Activated CD4-positive, alpha-beta memory T cell treated with anti-CD3 and anti-CD28 coated beads for 36 hours (primary cell): Measurements from ENCODE around the gene ZCRB1. TPM values are rescaled to one million over a fixed set of nuclear protein-coding genes. Genes with fewer than 3 reads are reported as not detected.
A peak's percentile ranks its signal among the peaks of the same experiment; 100 is the strongest.

Source experiments
- CTCF ChIA-PET: fragments of 350-600 bp; sonication (Branson Sonifier 250); formaldehyde crosslinking; loops from one replicate; lab custom pipeline; 2021; ENCODE audit warnings: antibody characterized with exemption, inconsistent platforms; lab: Charles Lee
- POLR2A ChIA-PET: fragments of 350-600 bp; sonication (Branson Sonifier 250); formaldehyde crosslinking; loops from one replicate; lab custom pipeline; 2021; ENCODE audit warnings: antibody characterized with exemption; lab: Charles Lee
- DNase-seq: peaks from one replicate; pipeline ENCODE4 v3.0.0-alpha.2; 2020
- H3K27ac Mint-ChIP-seq: one replicate; pipeline ENCODE4 v1.8.0; 2021; ENCODE audit warnings: mixed read lengths
- H3K27me3 Mint-ChIP-seq: one replicate; pipeline ENCODE4 v1.8.0; 2021; ENCODE audit warnings: mixed read lengths
- H3K36me3 Mint-ChIP-seq: one replicate; pipeline ENCODE4 v1.8.0; 2021; ENCODE audit warnings: mixed read lengths
- H3K4me1 Mint-ChIP-seq: one replicate; pipeline ENCODE4 v1.8.0; 2021; ENCODE audit warnings: low read depth, mixed read lengths
- H3K4me3 Mint-ChIP-seq: one replicate; pipeline ENCODE4 v1.8.0; 2021; ENCODE audit warnings: mild to moderate bottlenecking, mixed read lengths
- H3K9me3 Mint-ChIP-seq: one replicate; pipeline ENCODE4 v1.8.0; 2021; ENCODE audit warnings: mixed read lengths
- intact Hi-C: fragments of 100-400 bp; cut with micrococcal nuclease; formaldehyde crosslinking; loops from one replicate; pipeline ENCODE4 v1.15.1; 2023
- total RNA-seq, 2 experiments: library from RNA; stranded (reverse); gene quantifications; one replicate each; pipeline ENCODE4 v1.2.3, GENCODE V29; 2021

Gene ZCRB1, protein sequence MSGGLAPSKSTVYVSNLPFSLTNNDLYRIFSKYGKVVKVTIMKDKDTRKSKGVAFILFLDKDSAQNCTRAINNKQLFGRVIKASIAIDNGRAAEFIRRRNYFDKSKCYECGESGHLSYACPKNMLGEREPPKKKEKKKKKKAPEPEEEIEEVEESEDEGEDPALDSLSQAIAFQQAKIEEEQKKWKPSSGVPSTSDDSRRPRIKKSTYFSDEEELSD
- 10 to 100 TPM; 80.1 to 88.1 TPM for total RNA-seq

DNA sequence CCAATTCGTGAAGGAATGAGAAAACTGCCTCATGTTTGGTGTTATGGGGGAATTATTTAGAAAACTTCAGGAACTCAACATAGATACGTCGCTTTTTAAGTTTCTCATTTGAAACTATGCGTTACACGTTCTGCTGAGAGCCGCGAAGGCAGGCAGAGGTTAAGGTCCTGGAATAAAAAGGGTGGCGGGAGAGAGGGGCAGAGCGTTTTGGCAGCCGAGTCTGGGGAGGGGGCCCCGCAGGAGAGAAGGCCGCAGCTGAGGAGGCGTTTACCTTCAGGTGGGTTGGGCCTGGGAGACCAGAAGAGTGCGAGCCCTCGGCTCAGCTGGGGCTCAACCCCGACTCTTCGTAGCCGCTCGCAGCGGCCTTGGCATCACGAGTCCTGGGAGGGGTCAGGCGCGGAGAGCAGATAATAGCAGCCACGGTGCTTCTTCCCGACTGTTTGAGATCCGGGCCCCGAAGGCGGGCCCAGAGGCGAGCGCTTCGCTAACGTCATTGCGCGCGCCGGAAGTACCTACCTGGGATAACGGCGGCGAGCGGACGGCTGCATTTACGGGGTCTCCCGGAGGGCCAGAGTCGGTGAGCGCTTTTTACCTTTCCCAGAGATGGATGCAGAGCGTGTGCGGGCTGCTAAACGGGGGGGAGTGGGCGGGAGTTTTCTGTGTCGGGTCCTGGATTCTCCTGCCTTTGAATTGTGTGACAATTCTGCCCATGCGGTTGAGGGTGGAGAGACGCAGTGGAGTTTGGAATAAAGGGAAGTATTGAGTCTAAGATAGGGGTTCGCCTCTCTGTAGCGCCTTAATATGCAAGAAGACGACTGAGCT, at the start of gene ZCRB1, which contains the start of gene PPHLN1:
TSS of gene ZCRB1 (minus strand) at position 442 of the 822 bp plus-strand sequence. CDS start 1,992 bp downstream, outside the sequence.
TSS of gene PPHLN1 (plus strand) at position 515 of the 822 bp plus-strand sequence. CDS start 9,736 bp downstream, outside the sequence.
- Mint-ChIP-seq H3K27me3 (no peaks in the 10 kb centered on the region), H3K4me3 (peak within 1 kb of the TSS; percentile 91), H3K36me3 (peaks cover 15% of the 10 kb centered on the region), H3K9me3 (no peaks in the 10 kb centered on the region), H3K27ac (peak within 1 kb of the TSS; percentile 91), H3K4me1 (peaks cover 39% of the 10 kb centered on the region)
- ChIA-PET POLR2A (interaction anchor here (1.6 kb wide), 1 partner anchor 19 kb away, joined by 3 read pairs; no protein-coding TSS in a partner anchor), CTCF (interaction anchor here (0.7 to 2.8 kb wide), 3 partner anchors 10 to 90 kb away, joined by 3 to 8 read pairs (median 4); no protein-coding TSS in a partner anchor)
- intact Hi-C loops = loop anchor here (1.0 to 5.0 kb wide), 8 partner anchors 17 to 227 kb away; no protein-coding TSS in a partner anchor
- DNase-seq = peak; percentile 86

DNA sequence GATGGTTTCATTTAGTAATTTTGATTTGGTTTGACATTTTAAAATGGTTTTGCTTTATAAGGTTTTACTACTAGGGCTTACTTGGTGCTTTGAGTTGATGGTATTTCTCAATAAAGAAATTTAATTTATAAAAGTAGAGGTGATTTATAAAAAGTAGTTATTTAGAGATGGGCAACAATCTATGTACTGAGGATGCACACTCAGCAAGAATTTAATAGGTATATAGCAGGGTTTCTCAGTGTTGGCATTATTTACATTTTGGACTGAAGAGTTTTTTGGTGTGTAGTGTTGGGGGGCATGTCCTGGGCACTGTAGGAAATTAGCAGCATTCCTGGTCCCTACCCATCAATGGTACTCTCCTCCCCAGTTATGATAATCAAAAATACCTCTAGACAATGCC, 47.8 kb upstream of the ZCRB1 start:
- H3K4me3 Mint-ChIP-seq = no peak overlapping the region
- peaks cover 7% of the 10 kb centered on the region for H3K4me1 Mint-ChIP-seq
- H3K9me3 Mint-ChIP-seq = no peaks in the 10 kb centered on the region
- H3K27me3 Mint-ChIP-seq = no peaks in the 10 kb centered on the region
- no peak overlapping the region for H3K27ac Mint-ChIP-seq
- peaks cover 9% of the 10 kb centered on the region for H3K36me3 Mint-ChIP-seq
- ChIA-PET POLR2A (no interaction called here), CTCF (interaction anchor here (2.6 to 3.0 kb wide), 2 partner anchors 11 to 26 kb away, joined by 13 to 28 read pairs; no protein-coding TSS in a partner anchor)
- no peak for DNase-seq
- intact Hi-C loops = loop anchor here (2.0 to 10.0 kb wide), 3 partner anchors 47 to 1109 kb away; partner anchors contain the start of genes PPHLN1 and ZCRB1

DNA sequence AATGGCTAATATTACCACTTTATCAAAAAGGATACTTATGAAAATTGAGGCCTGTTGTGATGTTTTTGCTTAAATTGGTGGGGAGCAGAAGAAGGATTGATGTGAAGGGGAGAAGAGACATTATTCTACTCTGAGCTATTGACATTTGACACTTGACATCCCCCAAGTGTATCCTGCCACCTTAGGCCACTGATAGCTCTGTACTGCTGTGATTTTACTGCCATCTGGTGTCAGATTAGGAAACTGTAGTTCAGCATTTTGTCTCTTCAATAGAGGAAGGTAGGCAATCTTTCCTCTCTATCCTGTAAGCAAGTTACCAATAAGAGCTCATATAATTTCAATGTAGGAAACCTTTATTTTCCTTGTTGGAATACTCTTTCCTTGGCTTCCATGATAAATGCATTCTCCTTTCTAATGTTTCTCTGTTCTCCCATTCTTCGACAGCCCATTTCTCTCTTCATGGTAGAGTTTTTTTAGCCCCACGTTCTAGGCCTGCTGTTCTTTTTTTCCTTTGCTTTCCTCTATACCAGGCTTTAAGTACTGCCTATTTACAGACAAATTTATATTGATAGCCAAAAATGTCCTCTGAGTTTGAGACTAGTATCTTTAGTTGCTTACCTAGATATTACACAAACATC, 46.4 kb upstream of the ZCRB1 start:
- CTCF ChIA-PET = interaction anchor here (0.5 to 3.0 kb wide), 39 partner anchors 8 to 689 kb away, joined by 3 to 28 read pairs (median 5); no protein-coding TSS in a partner anchor
- POLR2A ChIA-PET = interaction anchor here (0.5 to 1.2 kb wide), 2 partner anchors 32 to 73 kb away, joined by 3 to 5 read pairs; no protein-coding TSS in a partner anchor
- H3K4me1 Mint-ChIP-seq = peaks cover 7% of the 10 kb centered on the region
- peaks cover 6% of the 10 kb centered on the region for H3K36me3 Mint-ChIP-seq
- no peaks in the 10 kb centered on the region for H3K27me3 Mint-ChIP-seq
- no peaks in the 10 kb centered on the region for H3K9me3 Mint-ChIP-seq
- H3K27ac Mint-ChIP-seq = no peak overlapping the region
- H3K4me3 Mint-ChIP-seq = no peak overlapping the region
- intact Hi-C loops = loop anchor here (1.0 to 10.0 kb wide), 4 partner anchors 45 to 1107 kb away; partner anchors contain the start of genes PPHLN1 and ZCRB1
- DNase-seq = no peak

DNA sequence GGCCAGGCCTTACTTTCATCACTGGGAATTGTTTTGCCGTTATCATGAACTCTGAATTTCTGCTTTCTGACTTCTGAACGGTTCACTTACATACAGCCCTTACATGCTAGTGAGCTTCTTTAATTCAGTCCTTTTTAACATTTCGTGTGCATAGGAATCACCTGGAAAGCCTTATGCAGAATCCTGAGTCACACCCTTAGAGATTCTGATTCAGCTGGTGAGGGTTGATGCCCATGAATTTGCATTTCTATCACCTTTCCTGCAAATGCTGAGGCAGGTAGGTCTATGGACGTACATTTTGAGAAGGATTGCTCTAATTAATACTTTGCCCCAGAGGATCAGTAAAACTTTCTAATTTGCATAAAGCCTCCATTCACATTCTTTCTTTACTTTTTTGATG, 44.1 kb upstream of the ZCRB1 start:
- intact Hi-C loops = loop anchor here (10.0 kb wide), 2 partner anchors 345 to 1105 kb away; no protein-coding TSS in a partner anchor
- POLR2A ChIA-PET = no interaction called here
- CTCF ChIA-PET = no interaction called here

DNA sequence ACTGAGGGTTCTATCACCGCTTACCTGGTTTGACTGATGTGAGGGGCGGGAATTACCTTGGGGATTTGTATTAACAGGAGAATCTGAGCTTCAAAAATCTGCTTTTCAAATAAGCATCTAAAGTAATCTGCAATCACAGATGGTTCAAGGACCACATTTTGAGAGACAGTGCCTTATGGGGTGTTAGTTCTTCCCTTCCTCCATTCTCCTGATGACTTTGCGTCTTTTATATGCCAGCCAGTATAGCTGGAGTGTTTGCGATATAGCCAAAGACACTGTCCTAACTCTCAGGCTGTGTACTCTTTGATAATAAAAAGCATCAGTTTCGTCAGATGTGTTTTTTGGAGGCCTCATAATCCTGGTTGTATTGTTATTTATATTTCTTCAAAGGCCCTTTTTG, 39.6 kb upstream of the ZCRB1 start:
- DNase-seq = no peak
- no peak overlapping the region for H3K4me3 Mint-ChIP-seq
- no peaks in the 10 kb centered on the region for H3K9me3 Mint-ChIP-seq
- H3K36me3 Mint-ChIP-seq = peaks cover 19% of the 10 kb centered on the region
- H3K27ac Mint-ChIP-seq = no peak overlapping the region
- H3K27me3 Mint-ChIP-seq = no peaks in the 10 kb centered on the region
- intact Hi-C loops = no loop called here
- H3K4me1 Mint-ChIP-seq = peaks cover 29% of the 10 kb centered on the region
- CTCF ChIA-PET = interaction anchor here (1.4 to 2.2 kb wide), 2 partner anchors 7 to 10 kb away, joined by 5 to 8 read pairs; no protein-coding TSS in a partner anchor
- POLR2A ChIA-PET = no interaction called here

More for the DNA sequence above, 44.1 kb upstream of the ZCRB1 start:
- Mint-ChIP-seq H3K36me3 (no peaks in the 10 kb centered on the region), H3K4me1 (peaks cover 7% of the 10 kb centered on the region), H3K4me3 (no peak overlapping the region), H3K27me3 (no peaks in the 10 kb centered on the region), H3K9me3 (no peaks in the 10 kb centered on the region), H3K27ac (no peak overlapping the region)
- no peak for DNase-seq

DNA sequence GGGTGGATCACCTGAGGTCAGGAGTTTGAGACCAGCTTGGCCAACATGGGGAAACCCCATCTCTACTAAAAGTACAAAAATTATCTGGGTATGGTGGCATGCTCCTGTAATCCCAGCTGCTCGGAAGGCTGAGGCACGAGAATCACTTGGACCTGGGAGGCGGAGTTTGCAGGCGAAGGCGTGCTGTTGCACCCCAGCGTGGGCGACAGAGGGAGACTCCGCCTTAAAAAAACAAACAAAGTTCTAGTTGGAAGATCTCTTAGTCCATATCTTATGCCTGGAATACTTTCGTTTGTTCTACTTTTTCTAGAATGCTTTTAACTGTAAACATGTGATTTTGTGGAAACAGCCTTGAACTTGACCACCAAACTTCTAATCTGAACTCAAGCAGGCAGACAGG, 38.8 kb upstream of the ZCRB1 start:
- H3K4me3 Mint-ChIP-seq = no peak overlapping the region
- H3K9me3 Mint-ChIP-seq = no peaks in the 10 kb centered on the region
- no peak overlapping the region for H3K27ac Mint-ChIP-seq
- DNase-seq = no peak
- peaks cover 33% of the 10 kb centered on the region for H3K4me1 Mint-ChIP-seq
- intact Hi-C loops = loop anchor here (5.0 kb wide), 3 partner anchors 37 to 222 kb away; partner anchors contain the start of genes GXYLT1, PPHLN1, YAF2 and ZCRB1
- CTCF ChIA-PET = interaction anchor here (0.6 to 2.2 kb wide), 3 partner anchors 8 to 535 kb away, joined by 3 to 8 read pairs (median 5); no protein-coding TSS in a partner anchor
- POLR2A ChIA-PET = no interaction called here
- no peaks in the 10 kb centered on the region for H3K27me3 Mint-ChIP-seq
- peaks cover 21% of the 10 kb centered on the region for H3K36me3 Mint-ChIP-seq

DNA sequence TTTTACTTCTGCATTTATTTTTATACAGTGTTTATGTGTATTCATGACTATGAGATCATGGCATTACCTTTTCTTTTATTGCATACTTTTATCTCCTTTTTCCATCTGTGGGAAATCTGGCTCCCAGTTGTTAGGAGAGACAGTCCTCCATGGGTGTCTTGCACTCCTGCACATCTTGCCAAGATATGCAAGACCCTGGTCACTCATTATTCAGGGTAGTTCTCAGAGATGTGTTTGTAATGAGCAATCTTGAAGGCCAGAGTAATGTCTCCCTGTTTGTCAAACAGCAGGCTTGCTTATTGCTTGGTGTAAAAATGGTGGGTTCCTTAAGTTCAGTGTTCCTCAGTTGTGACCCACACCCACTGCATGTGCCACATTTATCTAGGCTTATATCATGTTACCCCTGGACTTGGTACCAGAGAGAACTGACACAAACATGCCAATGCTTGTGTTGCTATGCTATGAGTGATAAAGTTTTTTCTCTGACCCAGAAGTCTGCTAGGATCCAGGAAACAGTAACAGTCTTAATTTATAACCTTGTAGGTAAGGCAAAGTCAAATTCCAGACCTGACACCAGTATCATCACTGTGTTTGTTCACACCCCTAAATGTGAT, 36.9 kb upstream of the ZCRB1 start:
- Mint-ChIP-seq H3K9me3 (no peaks in the 10 kb centered on the region), H3K4me3 (no peak overlapping the region), H3K4me1 (peaks cover 36% of the 10 kb centered on the region), H3K27me3 (no peaks in the 10 kb centered on the region), H3K27ac (no peak overlapping the region), H3K36me3 (peaks cover 27% of the 10 kb centered on the region)
- no peak for DNase-seq
- ChIA-PET CTCF (no interaction called here), POLR2A (no interaction called here)
- intact Hi-C loops = loop anchor here (5.0 kb wide), 3 partner anchors 35 to 220 kb away; partner anchors contain the start of genes GXYLT1, PPHLN1, YAF2 and ZCRB1

DNA sequence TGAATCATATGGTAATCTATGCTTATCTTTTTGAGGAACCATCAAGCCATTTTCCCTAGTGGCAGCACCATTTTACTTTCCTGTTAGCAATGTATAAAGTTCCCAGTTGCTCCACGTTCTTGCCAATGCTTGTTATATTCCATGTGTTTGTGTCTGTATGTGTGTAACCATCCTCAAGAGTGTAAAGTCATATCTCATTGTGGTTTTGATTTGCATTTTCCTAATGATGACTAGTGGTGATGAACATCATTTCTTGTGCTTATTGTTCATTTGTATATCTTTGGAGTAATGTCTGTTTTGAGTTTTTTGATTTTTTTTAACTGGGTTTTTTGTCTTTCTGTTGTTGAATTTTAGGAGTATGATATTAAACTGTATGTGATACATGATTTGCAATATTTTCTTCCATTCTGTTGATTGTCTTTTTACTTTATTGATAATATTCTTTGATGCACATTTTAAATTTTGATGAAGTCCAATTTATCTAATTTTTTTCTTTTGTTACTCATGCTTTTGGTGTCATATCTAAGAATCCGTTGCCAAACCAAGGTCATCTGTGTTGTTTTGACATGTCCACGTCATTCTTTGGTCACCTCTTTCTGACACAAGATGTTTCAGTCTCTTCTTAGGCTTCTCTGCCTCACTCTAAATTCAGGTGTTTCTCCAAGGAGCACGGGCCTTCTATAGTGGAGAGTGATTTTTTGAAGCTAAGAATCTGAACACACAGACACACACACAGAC, 36.2 kb upstream of the ZCRB1 start:
- no peaks in the 10 kb centered on the region for H3K27me3 Mint-ChIP-seq
- POLR2A ChIA-PET = no interaction called here
- H3K36me3 Mint-ChIP-seq = peaks cover 28% of the 10 kb centered on the region
- no peak overlapping the region for H3K4me3 Mint-ChIP-seq
- DNase-seq = no peak
- CTCF ChIA-PET = no interaction called here
- peak overlapping the region; percentile 78 for H3K27ac Mint-ChIP-seq
- H3K9me3 Mint-ChIP-seq = no peaks in the 10 kb centered on the region
- intact Hi-C loops = loop anchor here (2.0 to 5.0 kb wide), 5 partner anchors 19 to 220 kb away; partner anchors contain the start of genes GXYLT1, PPHLN1, YAF2 and ZCRB1
- peaks cover 36% of the 10 kb centered on the region for H3K4me1 Mint-ChIP-seq

DNA sequence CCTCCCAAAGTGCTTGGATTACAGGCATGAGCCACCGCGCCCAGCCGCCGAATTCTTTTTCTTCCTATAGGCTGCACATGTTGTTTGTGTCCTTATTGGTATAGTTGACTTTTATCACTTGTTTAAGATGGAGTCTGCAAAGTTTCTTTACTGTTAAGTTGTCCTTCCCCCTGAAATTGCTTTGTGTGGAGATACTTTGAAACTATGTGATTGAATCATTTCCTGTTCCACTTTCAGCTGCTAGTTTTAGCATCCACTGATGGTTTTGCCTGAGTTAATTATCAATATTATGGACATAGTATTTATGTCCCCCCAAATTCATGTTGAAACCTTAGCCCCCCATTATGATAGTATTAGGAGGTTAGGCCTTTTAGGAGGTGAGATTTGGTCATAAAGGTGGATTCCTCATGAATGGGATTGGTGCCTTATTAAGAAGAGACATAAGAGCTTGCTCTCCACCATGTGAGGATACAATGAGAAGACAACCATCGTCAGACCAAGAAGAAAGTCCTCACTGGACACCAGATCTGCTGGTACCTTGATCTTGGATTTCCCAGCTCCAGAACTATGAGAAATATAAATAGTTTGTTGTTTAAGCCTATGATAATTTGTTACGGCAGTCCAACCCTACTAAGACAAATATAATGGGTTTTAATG, 35.0 kb upstream of the ZCRB1 start:
- Mint-ChIP-seq H3K27ac (peak overlapping the region; percentile 50), H3K9me3 (no peaks in the 10 kb centered on the region), H3K27me3 (no peaks in the 10 kb centered on the region), H3K4me1 (peaks cover 38% of the 10 kb centered on the region), H3K36me3 (peaks cover 28% of the 10 kb centered on the region), H3K4me3 (no peak overlapping the region)
- CTCF ChIA-PET = interaction anchor here (1.1 to 3.3 kb wide), 2 partner anchors 11 to 26 kb away, joined by 3 to 15 read pairs; no protein-coding TSS in a partner anchor
- no peak for DNase-seq
- POLR2A ChIA-PET = interaction anchor here (0.8 kb wide), 1 partner anchor 17 kb away, joined by 4 read pairs; no protein-coding TSS in a partner anchor
- intact Hi-C loops = loop anchor here (2.0 to 5.0 kb wide), 5 partner anchors 18 to 219 kb away; partner anchors contain the start of genes GXYLT1, PPHLN1, YAF2 and ZCRB1

DNA sequence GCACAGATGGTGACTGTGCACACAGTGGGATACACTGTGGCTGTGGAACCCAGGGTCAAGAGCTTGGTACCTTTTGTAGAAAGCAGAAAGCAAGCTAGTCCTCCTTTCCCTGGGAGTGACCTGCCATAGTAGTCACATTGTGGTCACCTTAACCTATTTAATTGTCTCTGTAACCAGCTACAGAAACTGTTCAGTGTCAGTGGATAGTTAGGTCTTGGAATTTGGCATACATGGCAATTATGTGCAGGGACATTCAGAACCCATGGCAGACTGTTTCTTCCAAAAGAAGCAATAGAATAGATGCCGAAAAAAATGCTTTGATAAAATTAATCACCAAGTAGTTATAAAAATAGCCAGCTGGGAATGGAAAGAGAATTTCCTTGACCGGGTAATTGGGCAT, 30.4 kb upstream of the ZCRB1 start:
- Mint-ChIP-seq H3K36me3 (peaks cover 17% of the 10 kb centered on the region), H3K4me3 (no peak overlapping the region), H3K27ac (no peak overlapping the region), H3K27me3 (no peaks in the 10 kb centered on the region), H3K4me1 (peaks cover 20% of the 10 kb centered on the region), H3K9me3 (no peaks in the 10 kb centered on the region)
- intact Hi-C loops = no loop called here
- ChIA-PET POLR2A (no interaction called here), CTCF (no interaction called here)
- no peak for DNase-seq
